IPS-20b (cell line): ENCODE data around the gene PDLIM7.
"Not testable (repeated sequence)": the region's sequence is repeated elsewhere in the genome, so short reads cannot be mapped to it uniquely, and the experiment has no call there.

Experiments
- H3K27ac ChIP-seq: one replicate; pipeline ENCODE4 v1.5.1; 2013; ENCODE audit warnings: low read length
- H3K27me3 ChIP-seq: 2 replicates; pipeline ENCODE4 v1.6.1; 2013; ENCODE audit warnings: mild to moderate bottlenecking, low read length, inconsistent platforms; ENCODE audit not compliant: insufficient read depth
- H3K36me3 ChIP-seq: 2 replicates; pipeline ENCODE4 v1.6.1; 2013; ENCODE audit warnings: low read depth, mild to moderate bottlenecking, inconsistent platforms, low read length, moderate library complexity; ENCODE audit not compliant: insufficient read depth
- H3K4me1 ChIP-seq: 2 replicates; pipeline ENCODE4 v1.6.1; 2013; ENCODE audit warnings: mild to moderate bottlenecking, control low read depth, inconsistent platforms, low read length, moderate library complexity; ENCODE audit not compliant: insufficient read depth
- H3K4me3 ChIP-seq: 2 replicates; pipeline ENCODE4 v1.5.1; 2013; ENCODE audit warnings: mild to moderate bottlenecking, low read length, inconsistent platforms
- H3K9ac ChIP-seq: 2 replicates; pipeline ENCODE4 v1.6.1; 2013; ENCODE audit warnings: low read depth, mild to moderate bottlenecking, inconsistent platforms, low read length, moderate library complexity
- H3K9me3 ChIP-seq: 2 replicates; pipeline ENCODE4 v1.6.1; 2013; ENCODE audit warnings: mild to moderate bottlenecking, low read depth, low read length, inconsistent platforms; ENCODE audit not compliant: insufficient read depth

The PDLIM7 gene

GRCh38 chr5:177497292-177498012 is at the start of gene PDLIM7:
TSS of gene PDLIM7 (minus strand) at chr5:177497604. CDS start at chr5:177496512, 1,092 bp downstream.
- Histone ChIP-seq H3K9me3 (no peaks in the 10 kb centered on the region), H3K9ac (peak within 1 kb of the TSS; percentile 99), H3K4me3 (peak within 1 kb of the TSS; percentile 87), H3K36me3 (peaks cover 38% of the 10 kb centered on the region), H3K4me1 (peaks cover 28% of the 10 kb centered on the region), H3K27me3 (peaks cover 25% of the 10 kb centered on the region), H3K27ac (peak within 1 kb of the TSS; percentile 99)

GRCh38 chr5:177546258-177546741 is 48.9 kb upstream of the PDLIM7 start:
- Histone ChIP-seq H3K9ac (no peak overlapping the region), H3K27ac (no peak overlapping the region), H3K4me1 (0 out of 2 replicates have a peak, but pooled peaks cover 4% of the 10 kb centered on the region), H3K27me3 (no peaks in the 10 kb centered on the region), H3K36me3 (peaks cover 24% of the 10 kb centered on the region), H3K9me3 (no peaks in the 10 kb centered on the region), H3K4me3 (no peak overlapping the region)

GRCh38 chr5:177545487-177546257 is 48.3 kb upstream of the PDLIM7 start:
- Histone ChIP-seq H3K4me3 (no peak overlapping the region), H3K36me3 (peaks cover 20% of the 10 kb centered on the region)

GRCh38 chr5:177542816-177543465 is 45.5 kb upstream of the PDLIM7 start:
- H3K36me3 ChIP-seq = peaks cover 31% of the 10 kb centered on the region
- no peaks in the 10 kb centered on the region for H3K27me3 ChIP-seq
- H3K4me1 ChIP-seq = 0 out of 2 replicates have a peak, but pooled peaks cover 4% of the 10 kb centered on the region
- no peak overlapping the region for H3K4me3 ChIP-seq
- H3K9ac ChIP-seq = no peak overlapping the region
- H3K9me3 ChIP-seq = no peaks in the 10 kb centered on the region
- no peak overlapping the region for H3K27ac ChIP-seq

More at GRCh38 chr5:177545487-177546257, 48.3 kb upstream of the PDLIM7 start:
- H3K27ac ChIP-seq = no peak overlapping the region
- H3K9me3 ChIP-seq = no peaks in the 10 kb centered on the region
- 0 out of 2 replicates have a peak, but pooled peaks cover 4% of the 10 kb centered on the region for H3K4me1 ChIP-seq
- H3K27me3 ChIP-seq = no peaks in the 10 kb centered on the region
- no peak overlapping the region for H3K9ac ChIP-seq

DNA sequence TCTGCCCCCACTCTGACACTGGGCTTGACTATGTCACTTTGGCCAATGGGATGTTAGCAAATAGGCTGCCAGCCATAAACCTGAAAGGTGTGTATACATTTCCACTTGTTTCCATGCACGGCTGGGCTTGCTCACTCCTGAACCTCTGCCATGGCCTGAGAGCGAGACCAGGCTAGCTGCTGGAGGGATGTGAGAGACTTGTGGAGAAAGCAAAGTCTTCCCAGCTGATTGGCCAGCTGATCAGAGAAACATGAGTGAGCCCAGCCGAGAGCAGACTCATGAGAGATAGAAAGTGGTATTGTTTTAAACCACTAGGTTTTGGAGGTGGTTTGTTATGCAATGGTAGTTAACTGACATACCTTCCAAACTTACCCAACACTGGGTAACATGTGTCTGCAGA is 43.0 kb upstream of the PDLIM7 start:
- Histone ChIP-seq H3K27me3 (no peaks in the 10 kb centered on the region), H3K4me3 (no peak overlapping the region), H3K9me3 (no peaks in the 10 kb centered on the region), H3K27ac (no peak overlapping the region), H3K36me3 (peaks cover 55% of the 10 kb centered on the region), H3K9ac (no peak overlapping the region), H3K4me1 (no peaks in the 10 kb centered on the region)

GRCh38 chr5:177539411-177539810 is 42.0 kb upstream of the PDLIM7 start:
- H3K4me3 ChIP-seq = no peak overlapping the region
- H3K9ac ChIP-seq = no peak overlapping the region
- H3K27me3 ChIP-seq = no peaks in the 10 kb centered on the region
- no peaks in the 10 kb centered on the region for H3K9me3 ChIP-seq
- peaks cover 65% of the 10 kb centered on the region for H3K36me3 ChIP-seq
- H3K27ac ChIP-seq = no peak overlapping the region
- H3K4me1 ChIP-seq = no peaks in the 10 kb centered on the region

DNA sequence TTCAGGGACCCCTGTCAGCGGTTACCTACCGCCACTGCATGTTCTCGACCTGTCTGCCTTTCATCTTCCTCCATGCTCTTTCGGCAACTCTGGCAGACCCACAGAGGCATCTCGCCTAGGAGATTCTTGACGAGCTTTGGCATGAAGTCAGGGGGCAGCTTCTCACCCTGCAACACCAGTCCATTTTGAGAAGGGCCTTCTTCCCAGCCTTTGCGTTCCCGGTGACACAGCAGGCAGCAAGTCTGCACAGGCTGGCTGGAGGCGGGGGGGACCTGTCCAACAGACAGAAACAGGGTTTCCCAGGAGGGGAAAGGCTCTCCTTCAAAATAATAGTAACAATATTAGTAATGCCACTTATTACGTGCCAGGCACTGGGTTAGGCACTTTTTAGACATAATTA is 41.5 kb upstream of the PDLIM7 start:
- H3K4me3 ChIP-seq = no peak overlapping the region
- H3K9me3 ChIP-seq = no peaks in the 10 kb centered on the region
- no peaks in the 10 kb centered on the region for H3K4me1 ChIP-seq
- no peaks in the 10 kb centered on the region for H3K27me3 ChIP-seq
- no peak overlapping the region for H3K9ac ChIP-seq
- H3K27ac ChIP-seq = no peak overlapping the region
- H3K36me3 ChIP-seq = peaks cover 67% of the 10 kb centered on the region

DNA sequence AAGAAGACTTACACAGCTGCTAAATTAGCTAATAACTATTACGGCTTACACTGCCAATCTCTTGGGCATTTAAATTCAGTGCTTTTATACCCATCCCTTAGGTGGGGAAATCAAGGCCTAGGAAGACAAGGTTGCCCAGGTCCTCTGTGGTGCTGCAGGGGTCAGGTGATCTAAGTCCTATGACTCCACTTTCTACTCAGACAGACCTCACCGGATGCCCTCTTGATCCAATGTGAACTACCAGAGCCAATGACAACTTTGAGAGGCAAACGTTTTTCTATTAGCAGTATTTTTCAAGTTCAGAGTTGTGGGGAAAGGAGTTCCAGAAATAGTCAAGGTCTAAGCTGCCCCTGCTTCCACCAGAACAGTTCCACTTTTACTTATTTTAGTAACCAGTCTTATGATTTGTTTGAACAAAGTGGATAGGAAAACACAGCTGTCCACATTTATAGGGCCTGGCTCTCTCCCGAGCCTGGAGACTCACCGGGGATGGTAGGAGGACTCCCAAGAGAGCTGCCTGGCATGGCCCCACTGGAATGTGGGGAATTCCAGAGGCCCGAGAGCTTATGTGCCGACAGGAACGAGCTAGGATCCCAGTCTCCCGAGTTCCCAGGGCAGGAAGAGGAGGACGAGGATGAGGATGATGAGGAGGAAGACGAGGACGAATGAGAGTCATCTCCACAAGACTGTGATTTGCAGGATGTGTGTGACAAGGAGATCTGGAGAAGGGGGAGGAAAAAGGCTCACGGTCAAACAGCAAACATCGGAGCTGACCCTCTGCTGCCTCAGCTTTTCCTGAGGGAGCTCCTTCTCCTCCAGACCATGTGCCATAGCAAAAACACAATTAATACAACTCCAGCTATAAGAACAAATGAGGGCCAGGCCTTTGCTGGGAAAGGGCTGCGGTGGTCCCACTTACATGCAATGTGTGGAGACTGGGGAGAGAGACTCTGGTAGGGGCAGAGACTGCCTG is 40.3 kb upstream of the PDLIM7 start:
- Histone ChIP-seq H3K27me3 (no peaks in the 10 kb centered on the region), H3K4me1 (no peaks in the 10 kb centered on the region), H3K9ac (no peak overlapping the region), H3K9me3 (no peaks in the 10 kb centered on the region), H3K4me3 (no peak overlapping the region), H3K27ac (no peak overlapping the region), H3K36me3 (peaks cover 76% of the 10 kb centered on the region)

- H3K36me3 ChIP-seq = peaks cover 80% of the 10 kb centered on the region
- H3K4me1 ChIP-seq = no peaks in the 10 kb centered on the region
- H3K27me3 ChIP-seq = no peaks in the 10 kb centered on the region
- H3K9ac ChIP-seq = no peak overlapping the region
- no peaks in the 10 kb centered on the region for H3K9me3 ChIP-seq
- no peak overlapping the region for H3K27ac ChIP-seq
- no peak overlapping the region for H3K4me3 ChIP-seq
These were observed 39.0 kb upstream of the PDLIM7 start for GRCh38 chr5:177536386-177536785.

GRCh38 chr5:177535125-177535524 is 37.7 kb upstream of the PDLIM7 start:
- Histone ChIP-seq H3K36me3 (peaks cover 86% of the 10 kb centered on the region), H3K4me3 (no peak overlapping the region), H3K9me3 (no peaks in the 10 kb centered on the region), H3K27me3 (no peaks in the 10 kb centered on the region), H3K9ac (no peak overlapping the region), H3K4me1 (no peaks in the 10 kb centered on the region), H3K27ac (no peak overlapping the region)

- not testable (repeated sequence) for H3K9me3 ChIP-seq, H3K9ac ChIP-seq, H3K27me3 ChIP-seq, H3K27ac ChIP-seq, H3K4me1 ChIP-seq, H3K4me3 ChIP-seq
- H3K36me3 ChIP-seq = peaks cover 90% of the 10 kb centered on the region
These were observed 37.0 kb upstream of the PDLIM7 start for GRCh38 chr5:177534433-177534832.
